DOHH2 (cell line): Measurements from ENCODE around the gene FYB1.

Source experiments
- H3F3A ChIP-seq: fragments of 200-600 bp; sonication (generic), shearing (Covaris generic); 2 replicates; pipeline ENCODE4 v1.6.0; 2016; ENCODE audit warnings: antibody characterized with exemption, mild to moderate bottlenecking; ENCODE audit not compliant: control insufficient read depth, insufficient read depth
- H3K27ac ChIP-seq: fragments of 200-600 bp; sonication (generic); 2 replicates; pipeline ENCODE4 v1.5.1; 2014; ENCODE audit warnings: low read depth, mild to moderate bottlenecking, low read length, moderate library complexity
- H3K27me3 ChIP-seq: fragments of 200-600 bp; sonication (generic); 2 replicates; pipeline ENCODE4 v1.6.1; 2014; ENCODE audit warnings: mild to moderate bottlenecking, low read length, mixed read lengths; ENCODE audit not compliant: control insufficient read depth
- H3K36me3 ChIP-seq: fragments of 200-600 bp; sonication (generic); 2 replicates; pipeline ENCODE4 v1.6.1; 2014; ENCODE audit warnings: mild to moderate bottlenecking, low read length, moderate library complexity, mixed read lengths; ENCODE audit not compliant: control insufficient read depth
- H3K4me1 ChIP-seq: fragments of 200-600 bp; sonication (generic); 2 replicates; pipeline ENCODE4 v1.6.1; 2014; ENCODE audit warnings: mild to moderate bottlenecking, low read length, mixed read lengths; ENCODE audit not compliant: control insufficient read depth
- H3K4me2 ChIP-seq: fragments of 200-600 bp; sonication (generic); 2 replicates; pipeline ENCODE4 v1.6.0; 2014; ENCODE audit warnings: mild to moderate bottlenecking, low read length, moderate library complexity
- H3K4me3 ChIP-seq: fragments of 200-600 bp; sonication (generic); 2 replicates; pipeline ENCODE4 v1.5.1; 2014; ENCODE audit warnings: mild to moderate bottlenecking, low read length, mixed read lengths
- H3K79me2 ChIP-seq: fragments of 200-600 bp; sonication (generic); 2 replicates; pipeline ENCODE4 v1.6.1; 2014; ENCODE audit warnings: mild to moderate bottlenecking, low read length, mixed read lengths; ENCODE audit not compliant: control insufficient read depth
- H3K9me2 ChIP-seq: fragments of 200-600 bp; sonication (generic); replicated peaks from 2 replicates; pipeline ENCODE4 v1.6.1; 2014; ENCODE audit warnings: mild to moderate bottlenecking, low read length, mixed read lengths; ENCODE audit not compliant: control insufficient read depth
- H3K9me3 ChIP-seq: fragments of 200-600 bp; sonication (generic); 2 replicates; pipeline ENCODE4 v1.6.1; 2014; ENCODE audit warnings: antibody characterized with exemption, low read length, mixed read lengths; ENCODE audit not compliant: control insufficient read depth, insufficient read depth
- H4K20me1 ChIP-seq: fragments of 200-600 bp; sonication (generic); 2 replicates; pipeline ENCODE4 v1.6.0; 2014; ENCODE audit warnings: low read depth, mild to moderate bottlenecking, antibody characterized with exemption, low read length, moderate library complexity; ENCODE audit not compliant: control insufficient read depth, insufficient read depth
- EZH2phosphoT487 ChIP-seq: fragments of 200-600 bp; sonication (generic); IDR thresholded peaks from 2 replicates; pipeline ENCODE4 v1.6.1; 2017; ENCODE audit warnings: borderline replicate concordance, mild to moderate bottlenecking, antibody characterized with exemption, low read length, moderate library complexity, mixed read lengths
- TF ChIP-seq, protein P1 (sequence below): fragments of 200-600 bp; sonication (generic); IDR thresholded peaks from one replicate; pipeline ENCODE4 v1.5.1; 2014; ENCODE audit warnings: antibody characterized with exemption, mild to moderate bottlenecking, low read depth, low read length; ENCODE audit not compliant: poor library complexity, severe bottlenecking

The FYB1 gene

GRCh38 chr5:39121315-39121714 is 98.0 kb downstream of the FYB1 start:
- Histone ChIP-seq H4K20me1 (no peaks in the 10 kb centered on the region), H3F3A (no peaks in the 10 kb centered on the region), H3K4me2 (no peak overlapping the region), H3K9me2 (no peaks in the 10 kb centered on the region; the same call in 1 of the 2 replicates), H3K9me3 (no peaks in the 10 kb centered on the region), H3K27me3 (no peaks in the 10 kb centered on the region), H3K79me2 (no peaks in the 10 kb centered on the region), H3K27ac (no peak overlapping the region), H3K4me1 (no peaks in the 10 kb centered on the region), H3K36me3 (no peaks in the 10 kb centered on the region), H3K4me3 (no peak overlapping the region)
- no peak for TF ChIP-seq EZH2phosphoT487
- TF ChIP-seq, protein P1, sequence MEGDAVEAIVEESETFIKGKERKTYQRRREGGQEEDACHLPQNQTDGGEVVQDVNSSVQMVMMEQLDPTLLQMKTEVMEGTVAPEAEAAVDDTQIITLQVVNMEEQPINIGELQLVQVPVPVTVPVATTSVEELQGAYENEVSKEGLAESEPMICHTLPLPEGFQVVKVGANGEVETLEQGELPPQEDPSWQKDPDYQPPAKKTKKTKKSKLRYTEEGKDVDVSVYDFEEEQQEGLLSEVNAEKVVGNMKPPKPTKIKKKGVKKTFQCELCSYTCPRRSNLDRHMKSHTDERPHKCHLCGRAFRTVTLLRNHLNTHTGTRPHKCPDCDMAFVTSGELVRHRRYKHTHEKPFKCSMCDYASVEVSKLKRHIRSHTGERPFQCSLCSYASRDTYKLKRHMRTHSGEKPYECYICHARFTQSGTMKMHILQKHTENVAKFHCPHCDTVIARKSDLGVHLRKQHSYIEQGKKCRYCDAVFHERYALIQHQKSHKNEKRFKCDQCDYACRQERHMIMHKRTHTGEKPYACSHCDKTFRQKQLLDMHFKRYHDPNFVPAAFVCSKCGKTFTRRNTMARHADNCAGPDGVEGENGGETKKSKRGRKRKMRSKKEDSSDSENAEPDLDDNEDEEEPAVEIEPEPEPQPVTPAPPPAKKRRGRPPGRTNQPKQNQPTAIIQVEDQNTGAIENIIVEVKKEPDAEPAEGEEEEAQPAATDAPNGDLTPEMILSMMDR, result no peak

DNA sequence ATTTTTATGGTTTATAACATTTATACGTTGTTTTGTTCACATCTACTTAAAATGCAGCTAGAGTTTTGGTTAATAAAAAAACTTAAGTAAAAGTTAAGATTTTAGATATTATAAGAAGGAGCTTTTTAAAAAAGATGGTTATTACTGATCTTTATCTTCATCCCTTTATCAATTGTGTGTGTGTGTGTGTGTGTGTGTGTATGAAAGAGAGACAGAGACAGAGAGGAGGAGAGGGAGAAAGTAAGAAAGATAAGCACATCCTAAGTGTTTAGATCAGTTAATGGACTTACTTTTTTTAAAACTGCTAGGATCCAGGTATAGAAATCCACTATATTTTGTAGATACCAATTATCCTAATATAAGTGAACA is 99.3 kb downstream of the FYB1 start:
- no peaks in the 10 kb centered on the region for H4K20me1 ChIP-seq
- no peak overlapping the region for H3K4me2 ChIP-seq
- TF ChIP-seq EZH2phosphoT487, result no peak
- TF ChIP-seq, protein P1, result no peak
- H3K4me1 ChIP-seq, result no peaks in the 10 kb centered on the region
- no peaks in the 10 kb centered on the region; the same call in 1 of the 2 replicates for H3K9me2 ChIP-seq
- no peaks in the 10 kb centered on the region for H3F3A ChIP-seq
- no peak overlapping the region for H3K4me3 ChIP-seq
- no peaks in the 10 kb centered on the region for H3K27me3 ChIP-seq
- H3K36me3 ChIP-seq, result no peaks in the 10 kb centered on the region
- H3K27ac ChIP-seq, result no peak overlapping the region
- no peaks in the 10 kb centered on the region for H3K79me2 ChIP-seq
- H3K9me3 ChIP-seq, result no peaks in the 10 kb centered on the region

GRCh38 chr5:39119404-39120051 is 99.8 kb downstream of the FYB1 start:
- Histone ChIP-seq H3F3A (no peaks in the 10 kb centered on the region), H3K9me2 (no peaks in the 10 kb centered on the region; the same call in 1 of the 2 replicates), H3K4me2 (no peak overlapping the region), H3K27me3 (no peaks in the 10 kb centered on the region), H3K4me3 (no peak overlapping the region), H3K79me2 (no peaks in the 10 kb centered on the region), H3K9me3 (no peaks in the 10 kb centered on the region), H3K36me3 (no peaks in the 10 kb centered on the region), H3K27ac (no peak overlapping the region), H3K4me1 (no peaks in the 10 kb centered on the region), H4K20me1 (no peaks in the 10 kb centered on the region)
- TF ChIP-seq EZH2phosphoT487, result no peak
- TF ChIP-seq, protein P1, result no peak
